Measurements from ENCODE around the gene PPHLN1.
"Not testable (repeated sequence)": the region's sequence is repeated elsewhere in the genome, so short reads cannot be mapped to it uniquely, and the experiment has no call there.

Gene PPHLN1

GRCh38 chr12:42323856-42324255 lies 2.1 kb upstream of the PPHLN1 start:
- no peak for DNase-seq (ENCODE audit: low spot score)

GRCh38 chr12:42325326-42325652 lies 678 bp upstream of the PPHLN1 start:
- DNase-seq (ENCODE audit: low spot score), result no peak

- DNase-seq (ENCODE audit: low spot score), result peak; percentile 27
These were observed 717 bp downstream of the PPHLN1 start for GRCh38 chr12:42326541-42327226.

GRCh38 chr12:42327227-42327590 lies 1.2 kb downstream of the PPHLN1 start:
- DNase-seq (ENCODE audit: low spot score), result no peak

GRCh38 chr12:42330097-42330496 lies 4.1 kb downstream of the PPHLN1 start:
- DNase-seq (ENCODE audit: low spot score), result not testable (repeated sequence)

- DNase-seq (ENCODE audit: low spot score), result peak; percentile 47
These were observed 6.6 kb downstream of the PPHLN1 start for GRCh38 chr12:42332301-42333285.

- no peak for DNase-seq (ENCODE audit: low spot score)
These were observed 10.3 kb downstream of the PPHLN1 start for GRCh38 chr12:42336286-42336685.

GRCh38 chr12:42338280-42338679 lies 12.3 kb downstream of the PPHLN1 start:
- no peak for DNase-seq (ENCODE audit: low spot score)

- DNase-seq (ENCODE audit: low spot score), result no peak
These were observed 16.1 kb downstream of the PPHLN1 start for GRCh38 chr12:42342028-42342427.

GRCh38 chr12:42343721-42344120 lies 17.8 kb downstream of the PPHLN1 start:
- no peak for DNase-seq (ENCODE audit: low spot score)

- no peak for DNase-seq (ENCODE audit: low spot score)
These were observed 20.5 kb downstream of the PPHLN1 start for GRCh38 chr12:42346403-42347002.

GRCh38 chr12:42349119-42350020 lies 23.4 kb downstream of the PPHLN1 start:
- not testable (repeated sequence) for DNase-seq (ENCODE audit: low spot score)

- not testable (repeated sequence) for DNase-seq (ENCODE audit: low spot score)
These were observed 24.0 kb downstream of the PPHLN1 start for GRCh38 chr12:42350021-42350407.

GRCh38 chr12:42356344-42356743 lies 30.4 kb downstream of the PPHLN1 start:
- DNase-seq (ENCODE audit: low spot score), result no peak

GRCh38 chr12:42360747-42361403 lies 34.9 kb downstream of the PPHLN1 start:
- DNase-seq (ENCODE audit: low spot score), result no peak

GRCh38 chr12:42361909-42362646 lies 36.1 kb downstream of the PPHLN1 start:
- DNase-seq (ENCODE audit: low spot score), result no peak

- no peak for DNase-seq (ENCODE audit: low spot score)
These were observed 36.8 kb downstream of the PPHLN1 start for GRCh38 chr12:42362647-42363260.

- no peak for DNase-seq (ENCODE audit: low spot score)
These were observed 38.7 kb downstream of the PPHLN1 start for GRCh38 chr12:42364692-42365091.

- no peak for DNase-seq (ENCODE audit: low spot score)
These were observed 39.5 kb downstream of the PPHLN1 start for GRCh38 chr12:42365486-42365885.

GRCh38 chr12:42370013-42370412 lies 44.0 kb downstream of the PPHLN1 start:
- DNase-seq (ENCODE audit: low spot score), result no peak
